Measurements from ENCODE around the gene CSRP2. TPM values are rescaled to one million over a fixed set of nuclear protein-coding genes. Genes with fewer than 3 reads are reported as not detected.
A peak's percentile ranks its signal among the peaks of the same experiment; 100 is the strongest.

CSRP2 gene
- total and polyA plus RNA-seq, 2 of the 13 experiments (the other 11 are each of a cell fraction or from before 2014, with no cell fraction given): 7.2 to 8.0 TPM

GRCh38 chr12:76813265-76813664 is 65.6 kb downstream of the CSRP2 start (continued):
- TF ChIP-seq HNF1A (IDR thresholded peaks at IDR 0.05; ENCODE audit: low read depth): no peak
- no peak for TF ChIP-seq HNF1A (CRISPR knock-in tag; IDR thresholded peaks at IDR 0.05; ENCODE audit: borderline replicate concordance)
- TF ChIP-seq ZSCAN29 (CRISPR knock-in tag; conservative IDR thresholded peaks at IDR 0.05): no peak
- TF ChIP-seq ZNF678 (CRISPR knock-in tag; IDR thresholded peaks at IDR 0.05): no peak
- no peak for TF ChIP-seq LBX2 (CRISPR knock-in tag; IDR thresholded peaks at IDR 0.05; ENCODE audit: borderline replicate concordance)
- TF ChIP-seq KDM1A (CRISPR knock-in tag; IDR thresholded peaks at IDR 0.05): no peak
- TF ChIP-seq KDM2A (CRISPR knock-in tag; IDR thresholded peaks at IDR 0.05; ENCODE audit: borderline replicate concordance, low read depth): no peak

GRCh38 chr12:76811976-76812375 is 66.8 kb downstream of the CSRP2 start:
- ChIA-PET CTCF (ENCODE audit: low intra/inter-chr PET ratio, low total read pairs) (no interaction called here), POLR2A (no interaction called here)
- Histone ChIP-seq H2AFZ (ENCODE audit: low read length) (no peak overlapping the region), H3K9ac (ENCODE audit: insufficient read depth, low read depth, low read length) (no peak overlapping the region), H4K20me1 (ENCODE audit: insufficient read depth, low read length) (no peaks in the 10 kb centered on the region), H3K4me3 (replicated peaks in 1 of 3; ENCODE audit: insufficient read depth in 1 of 3, low read depth in 2 of 3, low read length in 3 of 3) (no peak overlapping the region), H3K36me3 (replicated peaks in 1 of 2; ENCODE audit: control insufficient read depth in 1 of 2, insufficient read depth in 2 of 2, low read length in 2 of 2) (peaks cover 2 to 42% of the 10 kb centered on the region in 2 experiments; a peak in 3 of 5 replicates), H3K79me2 (ENCODE audit: insufficient read depth, low read length) (no peaks in the 10 kb centered on the region), H3K4me1 (ENCODE audit: insufficient read depth, low read length) (no peaks in the 10 kb centered on the region), H3K9me3 (ENCODE audit: low read length) (no peaks in the 10 kb centered on the region), H3K27ac (ENCODE audit: extremely low read length, insufficient read depth, low read length) (no peak overlapping the region), H3K27me3 (ENCODE audit: control insufficient read depth in 1 of 2, insufficient read depth in 2 of 2, low read length in 2 of 2) (no peaks in the 10 kb centered on the region), H3K4me2 (ENCODE audit: low read depth, low read length) (no peak overlapping the region)
- FAIRE-seq: no peak
- DNase-seq (ENCODE audit: low spot score): no peak
- in situ Hi-C loops (cut with HindIII; ENCODE audit: extremely low pct_ligation_motif_present, low pct_unique_long_range_greater_than_20kb) (no loop called here), intact Hi-C loops (cut with micrococcal nuclease; ENCODE audit: unreplicated experiment) (no loop called here)
- no peak for ATAC-seq
- no TSS peak for BruUV-seq (replicated peaks)
- 100% methylated on average over 1 of the region's 1 CpG for WGBS (ENCODE audit: low lambda C conversion rate)
- TF ChIP-seq ZNF101 (CRISPR knock-in tag; IDR thresholded peaks at IDR 0.05; ENCODE audit: borderline replicate concordance, low read depth) (no peak), CEBPB (IDR thresholded peaks at IDR 0.05; ENCODE audit: borderline replicate concordance, low read depth, low read length) (peak; percentile 45; the same call in 1 of the 2 replicates)

Data from HepG2 (cell line).